GM21786 (cell line): ENCODE results near the gene TGM2.

Source experiments
- ATAC-seq: cut with Tn5 transposase; IDR thresholded peaks from one replicate; pipeline ENCODE4 v1.9.1; 2021; ENCODE audit not compliant: unreplicated experiment

Gene TGM2

DNA sequence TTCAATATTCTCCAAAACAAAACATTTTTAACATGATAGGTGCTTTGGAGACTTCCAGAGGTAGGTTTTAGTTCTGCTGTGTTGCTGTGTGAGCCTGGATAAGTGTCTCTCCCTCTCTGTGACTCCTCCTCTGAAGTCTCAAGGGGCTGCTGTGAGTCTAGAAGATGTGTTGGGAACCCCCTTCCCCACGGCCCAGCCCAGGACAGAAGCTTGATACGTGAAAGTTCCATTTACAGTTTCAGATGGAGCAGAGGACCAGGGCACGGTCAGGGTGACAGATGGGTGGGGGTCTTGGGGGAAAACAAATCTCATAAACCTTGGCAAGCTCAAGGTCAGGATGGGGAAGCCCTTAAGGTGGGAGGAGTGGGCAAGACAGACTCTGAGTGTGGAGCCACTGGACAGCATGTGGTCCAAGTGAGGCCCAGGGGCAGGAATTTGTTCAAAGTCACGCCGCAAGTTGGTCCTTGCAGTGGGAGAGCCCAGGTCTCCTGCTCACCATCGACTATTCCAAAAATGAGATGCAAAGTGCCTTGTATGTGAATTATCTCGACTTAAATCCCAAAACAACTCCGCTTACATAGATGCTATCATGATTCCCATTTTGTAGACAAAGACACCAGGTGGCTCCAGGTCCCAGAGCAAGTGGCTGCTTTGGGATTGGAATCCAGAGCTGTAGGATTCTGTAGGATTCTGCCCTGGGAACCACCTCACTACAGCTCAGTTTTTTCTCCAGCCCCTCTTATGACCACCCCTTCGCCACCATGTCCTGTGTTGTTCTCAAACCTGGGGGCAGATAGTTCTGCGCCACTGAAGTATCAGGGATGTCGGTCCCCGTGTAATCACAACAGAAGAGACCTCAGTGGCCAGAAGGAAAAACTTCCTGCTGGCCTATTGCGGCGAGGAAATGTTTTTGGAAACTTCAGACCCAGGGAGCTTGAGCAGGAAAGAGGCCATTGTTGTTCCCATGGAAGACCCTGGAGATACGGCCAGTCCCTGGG, 1.9 kb downstream of the TGM2 start:
- no peak for ATAC-seq

DNA sequence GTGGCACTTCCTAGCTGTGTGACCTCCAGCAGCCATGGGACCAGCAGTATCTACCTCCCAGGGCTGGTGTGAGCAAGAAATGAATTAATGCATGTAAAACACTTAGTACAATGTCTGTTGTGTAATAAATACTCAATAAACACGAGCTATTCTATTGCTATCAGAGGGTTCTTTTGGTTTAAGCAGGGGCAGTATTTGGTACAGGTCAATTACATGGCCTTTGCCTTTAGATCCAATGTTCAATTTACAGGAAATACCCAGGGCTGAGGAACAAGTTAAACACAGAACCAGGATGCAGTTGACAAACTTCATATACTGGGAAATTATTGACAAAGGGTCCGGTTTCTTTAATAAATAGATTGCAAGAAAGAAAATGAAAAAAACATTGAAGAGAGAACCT, 2.9 kb downstream of the TGM2 start:
- no peak for ATAC-seq

DNA sequence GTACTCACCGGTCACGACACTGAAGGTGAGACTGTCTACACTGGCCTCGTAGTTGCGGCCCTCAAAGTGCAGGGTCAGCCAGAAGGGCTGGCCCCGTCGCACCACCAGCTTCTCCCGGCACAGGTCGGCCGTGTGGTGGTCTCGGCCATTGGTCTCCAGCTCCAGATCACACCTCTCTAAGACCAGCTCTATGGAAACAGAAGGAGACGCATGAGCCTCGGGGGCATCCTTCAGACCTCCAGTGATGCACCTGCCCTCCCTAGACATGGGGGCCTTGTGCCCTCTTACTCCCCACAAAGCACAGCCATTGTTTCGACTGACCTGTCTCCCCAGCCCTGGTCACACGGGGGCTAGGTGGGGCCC, 3.7 kb downstream of the TGM2 start:
- ATAC-seq, result no peak

DNA sequence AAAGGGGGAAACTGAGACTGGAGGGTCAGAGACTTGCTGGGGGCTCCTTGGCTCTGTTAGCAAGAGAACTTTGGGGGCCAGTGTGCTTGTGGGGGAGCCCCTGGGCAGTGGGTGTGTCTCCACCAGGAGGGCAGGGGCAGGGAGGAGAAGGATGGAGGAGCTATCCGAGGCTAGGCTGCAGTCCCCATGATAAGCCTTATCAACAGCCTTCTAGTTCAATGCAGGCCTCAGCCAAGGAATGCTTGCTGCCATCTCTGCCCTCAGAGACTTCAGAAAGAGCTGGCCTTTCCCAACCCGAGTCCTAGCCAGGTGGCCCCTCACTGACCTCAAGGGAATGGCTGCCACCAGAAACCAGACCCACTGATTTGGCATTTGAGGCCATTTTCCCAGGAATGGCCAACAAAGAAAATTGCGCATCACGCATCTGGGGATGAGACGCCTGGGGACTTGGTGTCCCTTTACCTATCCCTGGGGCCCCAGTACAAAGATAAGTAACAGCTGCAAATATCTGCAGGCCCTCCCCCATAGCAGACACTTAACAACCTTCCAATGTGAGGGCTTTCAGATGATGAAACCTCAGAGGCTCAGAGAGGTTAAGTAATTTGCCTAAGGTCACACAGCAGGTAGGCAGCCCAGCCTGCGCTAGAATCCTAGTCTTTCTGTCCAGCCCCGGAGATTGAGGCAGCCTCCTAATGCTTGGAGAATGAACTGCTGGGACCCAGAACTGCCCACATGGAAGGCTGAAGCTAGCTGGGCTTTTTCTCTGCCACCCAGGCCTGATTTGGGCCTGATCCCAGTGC, 4.9 kb downstream of the TGM2 start:
- no peak for ATAC-seq

DNA sequence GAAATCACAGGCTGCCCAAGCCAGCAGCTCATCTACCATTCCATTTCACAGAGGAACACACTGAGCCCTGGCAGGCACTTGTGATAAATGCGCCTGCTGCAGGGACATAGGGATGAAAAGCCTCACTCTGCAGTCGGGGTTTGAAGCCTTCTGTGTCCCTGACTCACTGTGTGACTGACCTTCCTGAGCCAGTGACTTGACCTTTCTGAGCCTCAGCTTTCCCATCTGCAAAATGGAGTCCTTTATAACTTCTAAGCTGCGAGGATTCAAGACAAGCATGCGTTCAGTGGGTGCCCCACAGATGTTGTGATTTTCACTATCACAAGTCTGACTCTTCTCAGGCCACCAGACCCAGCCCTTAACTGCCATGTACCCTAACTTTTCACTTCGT, 5.5 kb downstream of the TGM2 start:
- no peak for ATAC-seq

DNA sequence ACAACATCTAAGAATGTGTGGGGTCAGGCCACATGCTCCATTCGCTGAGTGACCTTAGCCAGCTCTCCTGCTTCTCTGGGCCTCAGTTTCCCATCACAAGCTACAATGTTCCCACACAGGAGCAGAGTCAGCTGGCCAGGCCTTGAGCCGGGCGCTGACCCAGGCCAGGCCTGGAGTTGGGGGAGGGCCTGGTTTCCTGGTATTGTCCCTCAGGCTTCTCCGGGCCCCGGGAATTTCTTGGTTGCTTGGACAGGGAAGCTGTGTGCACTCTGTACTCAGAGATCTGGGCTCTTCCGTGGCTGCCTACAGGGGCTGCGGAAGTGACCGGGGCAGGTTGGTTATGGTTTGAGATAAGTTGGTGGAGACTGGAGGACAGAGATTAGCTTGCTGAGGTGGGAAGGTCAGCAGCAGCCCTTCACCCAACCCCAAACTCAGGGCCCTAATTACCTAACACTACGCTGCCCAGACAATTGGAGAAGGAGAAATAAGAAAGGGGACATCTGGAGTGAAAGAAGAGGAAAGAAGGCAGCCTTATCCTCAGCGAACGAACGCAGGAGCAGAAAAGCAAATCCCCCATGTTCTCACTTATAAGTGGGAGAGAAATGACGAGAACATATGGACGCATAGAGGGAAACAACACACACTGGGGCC, 6.2 kb downstream of the TGM2 start:
- ATAC-seq, result no peak

DNA sequence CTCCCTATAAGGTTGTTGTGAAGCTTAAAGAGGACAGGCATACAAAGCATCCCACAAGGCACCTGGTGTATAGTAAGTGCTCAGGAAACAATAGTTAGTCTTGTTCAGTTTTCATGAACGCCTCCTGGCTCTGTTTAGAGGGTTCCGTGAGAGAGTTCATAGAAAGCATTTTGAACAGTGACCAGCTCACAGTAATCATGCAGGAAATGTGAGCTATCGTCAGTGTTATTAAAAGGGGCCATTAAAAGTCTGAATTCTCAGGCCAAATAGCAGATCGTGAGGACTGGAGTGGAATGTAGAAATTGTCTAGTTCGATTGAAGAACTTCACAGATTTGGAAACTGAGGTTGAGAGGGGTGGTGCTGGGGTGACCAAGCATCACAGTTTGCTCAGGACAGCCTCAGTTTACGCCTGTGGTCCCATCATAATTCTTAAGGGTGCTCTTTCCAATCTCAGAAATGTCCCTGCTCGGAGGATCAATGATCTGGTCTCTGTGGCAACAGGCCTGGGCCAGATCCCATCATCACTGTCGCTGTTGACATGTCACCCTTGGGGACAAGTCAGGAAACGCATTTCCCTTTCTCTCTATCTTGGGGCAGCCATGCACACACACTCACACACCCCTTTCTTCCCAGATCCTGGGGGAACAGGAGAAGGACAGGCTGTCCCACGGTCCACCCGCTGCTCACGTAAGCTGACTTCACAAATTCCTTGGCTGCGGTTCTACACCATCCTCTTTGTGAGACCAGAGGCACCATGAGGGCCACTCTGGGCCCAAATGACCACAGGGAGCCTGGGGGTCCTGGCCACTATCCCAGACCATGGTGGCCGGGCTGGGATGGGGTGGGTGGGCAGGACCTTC, 7.2 kb downstream of the TGM2 start:
- no peak for ATAC-seq

DNA sequence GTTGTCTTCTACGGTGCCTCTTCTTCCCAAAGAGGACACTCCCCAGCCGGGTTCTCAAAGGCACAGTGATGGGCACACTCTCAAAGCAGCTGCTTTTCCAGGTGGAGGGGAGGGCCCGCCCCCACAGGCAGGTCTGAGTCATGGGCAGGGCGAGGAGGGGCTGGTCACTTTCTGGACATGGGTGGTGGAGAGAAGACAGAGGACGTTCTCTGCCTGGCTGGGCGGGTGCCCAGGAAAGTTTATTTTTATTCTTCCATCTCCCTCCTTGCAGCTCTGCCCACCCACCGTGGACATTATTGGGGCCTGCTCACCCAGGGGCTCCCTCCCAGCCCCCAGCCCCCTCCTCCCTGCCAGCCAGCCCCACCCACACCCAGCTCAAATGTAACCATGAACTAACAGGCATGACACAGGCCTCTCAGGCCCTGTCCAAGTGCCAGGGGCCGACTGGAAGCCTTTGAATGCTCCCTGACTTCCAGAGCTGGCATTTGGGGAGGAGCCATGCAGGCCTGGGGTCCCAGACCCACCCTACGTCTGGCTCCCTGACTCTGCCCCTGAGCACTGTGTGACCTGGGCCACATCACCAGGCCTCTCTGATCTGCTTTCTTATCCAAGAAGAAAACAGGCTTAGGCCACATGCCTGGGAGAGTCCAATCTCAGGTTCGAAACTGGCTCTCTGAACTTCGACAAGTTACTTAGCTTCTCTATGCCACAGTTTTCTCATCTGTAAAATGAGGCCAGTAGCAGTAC, 8.0 kb downstream of the TGM2 start:
- no peak for ATAC-seq

DNA sequence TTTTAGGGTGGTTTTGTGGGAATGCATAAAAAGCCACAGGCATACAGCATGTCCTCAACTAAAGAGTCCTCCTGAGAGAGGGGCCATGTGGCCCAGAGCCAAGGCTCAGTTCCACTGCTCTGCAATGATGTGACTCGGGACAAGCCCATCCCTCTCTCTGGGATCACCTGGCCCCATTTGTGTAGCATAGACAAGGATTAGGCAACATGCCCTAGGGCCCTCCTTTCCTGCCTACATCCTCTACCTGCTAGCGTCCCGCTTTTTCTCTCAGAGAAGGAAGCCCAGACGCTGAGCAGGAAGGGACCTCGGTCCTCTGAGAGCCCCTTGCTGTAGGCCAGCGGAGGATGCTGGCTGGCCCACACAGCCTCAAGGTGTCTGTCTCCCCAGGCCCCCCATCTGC, 8.8 kb downstream of the TGM2 start:
- ATAC-seq, result no peak

DNA sequence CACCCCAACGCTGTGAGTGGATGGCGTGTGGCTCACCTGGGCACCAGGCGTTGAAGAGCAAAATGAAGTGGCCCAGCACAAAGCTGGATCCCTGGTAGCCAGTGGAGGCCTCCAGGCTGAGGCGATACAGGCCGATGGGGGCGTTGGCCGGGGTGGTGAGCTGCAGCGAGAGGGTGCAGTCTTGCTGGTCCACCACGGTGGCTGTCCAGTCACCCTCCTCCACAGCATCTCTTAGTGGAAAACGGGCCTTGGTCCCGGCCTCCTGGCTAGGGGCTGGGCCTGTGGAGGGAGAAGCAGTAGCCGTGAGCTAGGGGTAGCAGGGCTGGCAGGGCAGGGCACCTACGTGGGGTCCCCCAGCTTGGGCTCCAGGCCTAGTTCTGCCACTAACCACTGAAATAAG, 9.3 kb downstream of the TGM2 start:
- ATAC-seq, result no peak

DNA sequence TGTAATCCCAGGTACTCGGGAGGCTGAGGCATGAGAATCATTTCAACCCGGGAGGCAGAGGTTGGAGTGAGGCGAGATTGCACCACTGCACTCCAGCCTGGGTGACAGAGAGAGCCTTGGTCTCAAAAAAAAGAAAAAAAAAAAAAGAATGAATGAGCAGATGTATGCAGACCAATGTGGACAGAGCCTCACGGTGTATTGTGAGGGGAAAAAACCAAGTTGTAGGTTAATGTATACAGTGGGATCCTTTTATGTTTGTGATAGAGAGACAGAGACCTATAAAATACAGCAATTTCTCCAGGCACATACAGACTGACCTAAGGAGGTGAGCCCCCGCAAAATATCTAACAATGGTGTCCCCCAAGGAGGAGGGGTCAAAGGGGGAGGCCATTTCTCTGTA, 11.7 kb downstream of the TGM2 start:
- no peak for ATAC-seq

DNA sequence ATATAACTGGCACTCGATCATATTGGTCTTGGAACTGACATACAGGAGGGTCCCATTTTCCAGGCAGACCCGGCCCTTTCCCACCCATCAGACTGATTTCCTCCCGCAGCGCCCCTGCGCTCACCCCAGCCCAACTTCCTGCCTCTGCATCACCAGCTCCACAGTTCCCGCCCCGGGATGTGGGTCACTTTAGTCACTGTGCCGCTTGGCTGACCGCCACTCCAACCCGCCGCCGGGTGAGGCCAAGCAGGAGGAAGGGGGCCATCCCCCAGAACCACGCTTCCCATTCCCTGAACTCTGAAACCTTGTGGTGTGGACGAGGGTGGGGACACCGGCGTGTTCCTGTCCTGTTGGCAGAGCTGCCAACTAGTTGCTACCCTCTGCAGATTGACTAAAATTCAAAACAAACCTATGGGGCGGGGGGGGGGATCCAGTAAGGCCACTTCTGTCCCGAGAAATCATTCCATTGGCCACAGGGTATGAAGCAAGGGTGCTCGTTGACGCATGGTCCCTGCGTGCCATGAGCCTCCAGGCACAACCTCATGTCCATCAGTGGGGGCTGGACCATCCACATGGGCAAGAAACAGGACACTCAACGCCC, 12.3 kb downstream of the TGM2 start:
- ATAC-seq, result no peak

DNA sequence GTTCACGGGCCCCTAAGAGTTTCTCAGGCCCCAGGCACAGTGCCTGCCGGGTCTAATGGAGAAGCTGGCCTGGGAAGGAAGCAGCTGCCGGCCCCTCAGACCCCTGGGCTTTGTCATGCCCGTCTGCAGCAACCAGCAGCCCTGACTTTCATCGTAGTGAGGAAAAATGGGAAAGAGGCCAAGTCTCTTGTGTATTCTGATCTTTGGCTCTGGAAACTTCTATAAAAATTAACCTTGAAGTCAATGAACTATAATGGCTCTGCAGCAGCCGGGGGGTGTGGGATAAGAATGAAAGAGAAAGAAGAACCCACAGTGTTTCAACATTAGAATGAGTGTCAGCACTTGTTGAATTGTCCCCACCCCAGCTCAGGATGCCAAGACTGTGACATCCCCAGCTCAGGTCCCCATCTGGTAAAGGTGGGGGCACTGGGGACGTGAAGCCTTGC, 12.9 kb downstream of the TGM2 start:
- no peak for ATAC-seq

DNA sequence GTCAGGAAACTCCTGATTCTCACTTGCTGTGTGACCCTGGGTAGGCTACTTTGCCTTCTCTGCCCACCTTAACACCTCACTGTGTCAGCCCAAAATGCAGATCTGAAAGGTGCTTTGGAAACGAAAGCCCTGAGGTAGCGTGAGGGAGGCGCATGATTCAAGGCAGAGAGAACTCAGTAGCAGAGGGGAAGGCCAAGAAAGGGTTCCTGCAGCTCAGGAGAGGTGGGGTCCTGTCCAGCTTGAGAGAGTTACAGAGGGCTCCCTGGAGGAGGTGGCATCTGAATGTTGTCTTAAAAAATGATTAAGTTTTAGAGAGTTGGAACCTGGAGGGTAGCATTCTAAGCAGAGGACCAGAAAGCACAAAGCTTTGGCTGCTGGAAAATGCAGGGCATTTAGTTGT, 13.6 kb downstream of the TGM2 start:
- ATAC-seq, result no peak

DNA sequence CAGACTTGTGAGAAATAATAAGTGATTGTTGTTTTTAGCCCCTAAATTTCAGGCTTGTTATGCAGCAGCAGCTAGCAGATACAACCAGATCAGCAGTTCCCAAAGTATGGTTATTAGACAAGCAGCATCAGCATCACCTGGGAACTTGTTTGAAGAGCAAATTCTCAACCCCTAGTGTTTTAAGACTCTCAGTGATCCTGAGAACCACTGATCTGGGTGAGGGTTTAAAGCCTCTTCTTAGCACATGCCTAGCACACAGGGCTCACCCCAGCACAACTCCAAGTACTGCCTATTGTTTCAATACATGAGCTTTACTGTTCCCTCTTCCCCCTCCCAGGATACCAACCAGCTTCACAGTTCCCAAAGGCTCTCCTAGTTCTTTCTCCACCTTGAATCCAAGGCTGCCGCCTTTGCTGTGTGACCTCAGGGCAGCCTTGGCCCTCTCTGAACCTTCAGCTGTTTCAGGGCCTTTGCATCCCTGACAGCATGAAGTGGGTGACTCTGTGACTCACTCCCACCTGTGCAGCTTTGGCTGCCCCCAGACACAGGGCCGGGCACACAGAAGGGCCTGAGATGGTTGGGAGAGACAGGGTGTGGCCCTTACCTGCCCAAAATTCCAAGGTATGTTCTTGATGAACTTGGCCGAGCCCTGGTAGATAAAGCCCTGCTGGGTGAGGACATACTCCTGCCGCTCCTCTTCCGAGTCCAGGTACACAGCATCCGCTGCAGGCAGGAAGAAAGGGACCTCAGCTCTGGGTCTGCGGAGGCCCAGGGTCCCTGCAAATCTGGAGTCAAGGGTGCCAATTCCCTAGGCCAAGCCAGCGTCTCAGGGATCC, 14.5 kb downstream of the TGM2 start:
- ATAC-seq, result no peak

DNA sequence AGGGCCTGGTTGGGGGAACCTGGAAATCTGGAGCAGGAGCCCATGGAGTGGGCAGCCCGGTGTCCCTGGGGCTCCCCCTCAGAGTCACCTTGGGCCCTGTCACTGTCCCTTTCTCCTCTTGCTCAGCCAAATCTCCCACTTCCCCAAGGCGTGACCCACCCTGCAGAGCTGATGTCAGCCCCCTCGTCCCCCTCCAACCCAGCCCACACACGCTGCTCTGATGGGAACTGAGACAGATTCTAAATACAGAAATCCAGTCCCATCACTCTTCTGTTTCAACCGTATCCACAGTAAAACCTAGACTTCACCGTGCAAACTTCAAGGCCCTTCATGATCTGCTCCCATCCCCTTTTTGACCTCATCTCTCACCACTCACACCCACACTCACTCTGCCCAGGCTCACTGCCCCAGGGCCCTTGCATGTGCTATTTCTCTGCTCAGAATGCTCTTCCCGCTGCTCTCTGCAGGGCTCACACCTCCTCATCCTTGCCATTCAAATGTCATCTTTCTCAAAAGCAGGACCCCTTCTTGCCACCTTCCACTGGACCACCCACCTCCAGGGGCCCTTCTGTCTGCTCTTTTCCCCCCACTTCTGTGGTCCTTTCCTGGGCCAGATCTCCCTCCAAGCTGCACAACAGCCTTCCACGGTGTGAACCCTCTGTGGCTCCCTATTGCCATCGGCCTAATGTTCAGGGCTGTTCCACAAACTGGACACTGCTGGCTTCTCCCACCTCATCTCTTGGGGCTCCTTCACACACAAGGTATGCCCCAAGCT, 16.6 kb downstream of the TGM2 start:
- ATAC-seq, result no peak

DNA sequence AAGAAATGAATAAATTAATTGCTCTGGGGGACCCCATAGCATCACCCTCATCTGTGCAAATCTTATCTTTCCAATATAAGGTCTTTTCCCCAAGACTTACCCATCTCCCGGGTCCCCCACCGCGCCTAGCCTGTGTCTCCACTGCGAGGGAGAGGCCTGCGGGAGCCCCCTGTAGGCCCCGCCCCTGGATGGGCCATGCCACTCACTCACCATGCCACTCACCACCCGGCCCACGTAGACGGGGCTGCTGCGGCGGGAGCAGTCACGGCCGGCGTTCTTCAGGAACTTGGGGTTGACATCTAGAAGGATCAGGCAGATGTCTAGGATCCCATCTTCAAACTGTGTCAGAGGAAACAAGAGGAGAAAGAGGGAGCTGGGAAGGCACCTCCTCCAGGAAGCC, 17.3 kb downstream of the TGM2 start:
- no peak for ATAC-seq

DNA sequence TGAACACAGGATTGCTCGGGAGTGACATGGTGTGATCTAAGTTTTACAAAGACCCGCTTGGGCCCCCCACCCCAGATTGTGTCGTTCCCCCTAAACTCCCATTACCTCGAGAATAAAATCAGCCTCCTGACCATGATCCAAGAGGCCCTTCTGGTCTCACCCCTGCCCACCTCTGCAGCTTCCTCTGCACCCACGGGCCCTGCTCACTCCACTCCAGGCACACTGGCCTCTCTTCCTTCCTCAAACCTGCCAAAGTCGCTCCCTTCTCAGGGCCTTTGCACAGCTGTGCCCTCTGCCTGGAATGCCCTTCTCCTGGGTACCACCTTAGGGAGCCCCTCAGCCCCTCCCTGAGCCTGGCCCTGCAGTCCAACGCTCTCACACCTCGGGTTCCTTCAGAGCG, 17.9 kb downstream of the TGM2 start:
- no peak for ATAC-seq
